Body of pancreas (tissue), 4 donors: ENCODE results near the gene PLAAT4.

Experiments
- CTCF ChIP-seq, 7 experiments: fragments of 450-650 bp in 4 of 7; fragments of 200-600 bp in 3 of 7; sonication (generic) in 3 of 7; IDR thresholded peaks; one replicate each; pipeline ENCODE4 v1.5.1; 2016 to 2019; ENCODE audit warnings: antibody characterized with exemption in 7 of 7
- POLR2A ChIP-seq, 3 donors: fragments of 450-650 bp; IDR thresholded peaks; one replicate each; pipeline ENCODE4 v1.6.1; 2016; ENCODE audit warnings: antibody characterized with exemption in 3 of 3, mild to moderate bottlenecking in 2 of 3

- TF ChIP-seq CTCF (IDR thresholded peaks at IDR 0.05) (no peak), POLR2A (IDR thresholded peaks at IDR 0.05) (no peak)
Observed at GRCh38 chr11:63564784-63565350, 28.3 kb downstream of the PLAAT4 start.
